Gastroesophageal sphincter (tissue), 4 donors: ENCODE measurements around the gene KRTAP5-8. TPM values are rescaled to one million over a fixed set of nuclear protein-coding genes. Genes with fewer than 3 reads are reported as not detected.

Experiments used
- ATAC-seq: fragments of 150-250 bp; one replicate; pipeline ENCODE4 v1.9.1; 2016; ENCODE audit warnings: mild to moderate bottlenecking, moderate library complexity
- H3K27ac ChIP-seq, 4 donors: fragments of 200-600 bp; sonication (generic) in 3 of 4; 1 replicate in 3 of 4; 2 replicates in 1 of 4; pipeline ENCODE4 v1.5.1; 2016 to 2019
- H3K27me3 ChIP-seq: fragments of 200-600 bp; sonication (generic); one replicate; pipeline ENCODE4 v1.5.1; 2019
- H3K36me3 ChIP-seq, 2 donors: fragments of 200-600 bp; sonication (generic); one replicate each; pipeline ENCODE4 v1.5.1; 2019; ENCODE audit warnings: control low read depth in 1 of 2
- H3K4me1 ChIP-seq, 3 donors: fragments of 200-600 bp; sonication (generic); 1 replicate in 2 of 3; 2 replicates in 1 of 3; pipeline ENCODE4 v1.5.1; 2016 to 2019; ENCODE audit warnings: control low read depth in 2 of 3
- H3K4me3 ChIP-seq, 2 donors: fragments of 200-600 bp; sonication (generic); one replicate each; pipeline ENCODE4 v1.5.1; 2019; ENCODE audit warnings: mild to moderate bottlenecking in 1 of 2, moderate library complexity in 1 of 2
- H3K9me3 ChIP-seq, 3 donors: fragments of 200-600 bp; sonication (generic); one replicate each; pipeline ENCODE4 v1.5.1; 2017 to 2019; ENCODE audit warnings: control low read depth in 2 of 3
- EP300 ChIP-seq: sonication (generic); formaldehyde crosslinking; IDR thresholded peaks from one replicate; pipeline ENCODE4 v1.6.1; 2017; ENCODE audit warnings: antibody characterized with exemption, mild to moderate bottlenecking
- POLR2A ChIP-seq, 2 donors: fragments of 450-650 bp; IDR thresholded peaks; one replicate each; pipeline ENCODE4 v1.6.1; 2017; ENCODE audit warnings: antibody characterized with exemption in 2 of 2, mild to moderate bottlenecking in 2 of 2, moderate library complexity in 1 of 2
- POLR2AphosphoS5 ChIP-seq: sonication (generic); formaldehyde crosslinking; IDR thresholded peaks from one replicate; pipeline ENCODE4 v1.6.1; 2017; ENCODE audit warnings: antibody characterized with exemption
- WGBS, 2 donors: methylation state at CpG; one replicate each; pipeline ENCODE4 v1.1.5; 2018; ENCODE audit warnings: low coverage in 1 of 2; 5-methylcytosine and 5-hydroxymethylcytosine counted together
- total RNA-seq, 4 donors: library from RNA; depleted of rRNA; stranded (reverse); fragments of >200 nt; gene quantifications; one replicate each; pipeline ENCODE4 v1.1.0, GENCODE V29; 2016
- TF ChIP-seq, protein P1 (sequence below), 4 experiments: fragments of 200-600 bp in 2 of 4; fragments of 450-650 bp in 2 of 4; sonication (generic) in 1 of 4; IDR thresholded peaks; one replicate each; pipeline ENCODE4 v1.5.1; 2017 to 2019; ENCODE audit warnings: antibody characterized with exemption in 4 of 4, mild to moderate bottlenecking in 2 of 4, moderate library complexity in 2 of 4

The KRTAP5-8 gene
- total RNA-seq, 4 donors from 2014 or later = 0.27 TPM; not detected in 3

GRCh38 chr11:71542879-71543777 lies 5.3 kb downstream of the KRTAP5-8 start:
- H3K36me3 ChIP-seq = no peaks in the 10 kb centered on the region
- peaks cover 35% of the 10 kb centered on the region for H3K27me3 ChIP-seq
- ATAC-seq = no peak
- TF ChIP-seq, protein P1, sequence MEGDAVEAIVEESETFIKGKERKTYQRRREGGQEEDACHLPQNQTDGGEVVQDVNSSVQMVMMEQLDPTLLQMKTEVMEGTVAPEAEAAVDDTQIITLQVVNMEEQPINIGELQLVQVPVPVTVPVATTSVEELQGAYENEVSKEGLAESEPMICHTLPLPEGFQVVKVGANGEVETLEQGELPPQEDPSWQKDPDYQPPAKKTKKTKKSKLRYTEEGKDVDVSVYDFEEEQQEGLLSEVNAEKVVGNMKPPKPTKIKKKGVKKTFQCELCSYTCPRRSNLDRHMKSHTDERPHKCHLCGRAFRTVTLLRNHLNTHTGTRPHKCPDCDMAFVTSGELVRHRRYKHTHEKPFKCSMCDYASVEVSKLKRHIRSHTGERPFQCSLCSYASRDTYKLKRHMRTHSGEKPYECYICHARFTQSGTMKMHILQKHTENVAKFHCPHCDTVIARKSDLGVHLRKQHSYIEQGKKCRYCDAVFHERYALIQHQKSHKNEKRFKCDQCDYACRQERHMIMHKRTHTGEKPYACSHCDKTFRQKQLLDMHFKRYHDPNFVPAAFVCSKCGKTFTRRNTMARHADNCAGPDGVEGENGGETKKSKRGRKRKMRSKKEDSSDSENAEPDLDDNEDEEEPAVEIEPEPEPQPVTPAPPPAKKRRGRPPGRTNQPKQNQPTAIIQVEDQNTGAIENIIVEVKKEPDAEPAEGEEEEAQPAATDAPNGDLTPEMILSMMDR (IDR thresholded peaks at IDR 0.05) = no peak
- TF ChIP-seq POLR2AphosphoS5 = no peak
- TF ChIP-seq EP300 = no peak
- no peak for TF ChIP-seq POLR2A (IDR thresholded peaks at IDR 0.05)
- WGBS, 2 donors = 59 to 74% methylated on average over 3 to 11 of the region's 15 CpGs
- H3K9me3 ChIP-seq = peaks cover 0 to 8% (median 0%) of the 10 kb centered on the region in 3 donors
- no peaks in the 10 kb centered on the region for H3K4me1 ChIP-seq
- no peak overlapping the region for H3K27ac ChIP-seq
- no peak overlapping the region for H3K4me3 ChIP-seq

DNA sequence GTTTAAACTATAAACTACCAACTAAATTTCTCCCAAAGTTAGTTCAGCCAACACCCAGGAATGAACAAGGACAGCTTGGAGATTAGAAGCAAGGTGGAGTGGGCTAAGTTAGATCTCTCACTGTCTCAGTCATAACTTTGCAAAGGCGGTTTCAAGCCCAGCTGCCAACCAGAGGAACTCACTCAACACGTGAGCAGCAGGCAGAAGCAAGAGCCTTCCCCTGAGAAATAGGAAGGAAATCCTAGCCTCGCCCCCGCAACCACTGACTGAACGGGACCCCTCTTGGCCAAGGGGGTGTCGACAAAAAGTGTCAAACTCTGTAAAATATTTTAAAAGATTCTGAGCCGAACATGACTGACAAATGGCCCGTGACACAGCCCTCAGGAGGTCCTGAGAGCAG lies 6.0 kb downstream of the KRTAP5-8 start:
- Histone ChIP-seq H3K4me1 (no peaks in the 10 kb centered on the region), H3K27me3 (peaks cover 42% of the 10 kb centered on the region), H3K9me3 (peaks cover 0 to 8% (median 0%) of the 10 kb centered on the region in 3 donors), H3K4me3 (no peak overlapping the region), H3K27ac (no peak overlapping the region), H3K36me3 (no peaks in the 10 kb centered on the region)
- no peak for TF ChIP-seq EP300
- no peak for TF ChIP-seq POLR2AphosphoS5
- no peak for TF ChIP-seq POLR2A (IDR thresholded peaks at IDR 0.05)
- TF ChIP-seq, protein P1 (IDR thresholded peaks at IDR 0.05) = no peak
- 51 to 80% methylated on average over 2 to 6 of the region's 8 CpGs for WGBS, 2 donors
- ATAC-seq = no peak

DNA sequence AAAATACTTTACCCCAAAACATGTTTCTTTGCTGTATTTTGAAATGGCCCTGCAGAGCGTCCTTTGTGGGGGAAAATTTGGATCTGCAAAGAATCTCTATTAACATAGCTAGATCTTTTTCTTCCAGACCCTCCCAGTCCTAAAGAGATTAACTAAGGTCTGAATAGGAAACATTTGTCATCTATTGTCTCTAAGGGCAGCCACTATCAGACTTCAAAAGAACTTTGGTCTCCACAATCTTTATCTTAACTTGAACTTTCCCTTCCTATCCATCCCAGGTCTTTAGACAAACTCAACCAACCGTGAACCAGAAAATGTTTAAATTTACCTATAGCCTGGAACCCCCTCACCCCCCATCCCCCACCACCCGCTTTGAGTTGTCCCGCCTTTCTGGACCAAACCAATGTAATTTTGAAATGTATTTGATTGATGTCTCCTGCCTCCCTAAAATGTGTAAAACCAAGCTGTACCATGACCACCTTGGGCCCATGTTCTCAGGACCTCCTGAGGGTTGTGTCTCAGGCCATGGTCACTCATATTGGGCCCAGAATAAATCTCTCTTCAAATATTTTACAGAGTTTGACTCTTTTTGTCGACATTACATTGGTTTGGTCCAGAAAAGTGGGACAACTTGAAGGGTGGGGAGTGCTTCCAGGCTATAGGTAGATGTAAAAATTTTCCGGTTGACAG lies 6.8 kb downstream of the KRTAP5-8 start:
- no peaks in the 10 kb centered on the region for H3K4me1 ChIP-seq
- 84% methylated on average over 5 to 6 of the region's 6 CpGs for WGBS, 2 donors
- peaks cover 0 to 8% (median 0%) of the 10 kb centered on the region in 3 donors for H3K9me3 ChIP-seq
- H3K4me3 ChIP-seq = no peak overlapping the region
- H3K36me3 ChIP-seq = no peaks in the 10 kb centered on the region
- H3K27ac ChIP-seq = no peak overlapping the region
- TF ChIP-seq POLR2AphosphoS5 (no peak), POLR2A (IDR thresholded peaks at IDR 0.05) (no peak), EP300 (no peak)
- TF ChIP-seq, protein P1 (IDR thresholded peaks at IDR 0.05) = no peak
- no peak for ATAC-seq
- H3K27me3 ChIP-seq = peaks cover 42% of the 10 kb centered on the region

DNA sequence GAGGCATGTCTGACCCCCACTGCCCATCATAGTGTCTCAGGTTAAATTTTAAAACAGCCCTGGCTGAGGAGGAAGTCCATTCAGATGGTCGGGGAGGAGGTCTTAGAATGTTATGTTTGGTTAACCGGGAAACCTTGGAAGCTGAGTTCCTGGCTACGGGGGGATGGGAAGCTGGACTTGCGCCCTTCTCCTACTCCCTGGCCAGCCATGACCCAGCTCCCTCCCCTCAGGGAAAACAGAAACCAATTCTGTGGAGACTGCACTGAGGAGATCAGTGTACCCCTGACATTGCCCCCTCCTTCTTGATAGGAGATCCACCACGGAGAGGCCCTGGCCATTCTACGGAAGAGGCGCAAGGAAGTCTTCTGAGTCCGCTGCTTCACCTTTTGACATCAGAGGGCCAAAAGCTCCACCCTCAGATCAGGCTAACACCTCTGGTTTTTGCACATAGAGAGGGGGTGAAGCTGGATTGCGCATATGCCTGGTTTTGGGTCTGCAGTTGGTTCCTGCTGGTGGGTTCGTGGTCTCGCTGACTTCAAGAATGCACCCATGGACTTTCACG lies 7.7 kb downstream of the KRTAP5-8 start:
- H3K36me3 ChIP-seq = no peaks in the 10 kb centered on the region
- H3K27ac ChIP-seq = no peak overlapping the region
- TF ChIP-seq POLR2AphosphoS5 (no peak), EP300 (no peak), POLR2A (IDR thresholded peaks at IDR 0.05) (no peak)
- TF ChIP-seq, protein P1 (IDR thresholded peaks at IDR 0.05) = no peak
- ATAC-seq = no peak
- peaks cover 0 to 8% (median 0%) of the 10 kb centered on the region in 3 donors for H3K9me3 ChIP-seq
- H3K27me3 ChIP-seq = peaks cover 42% of the 10 kb centered on the region
- H3K4me3 ChIP-seq = no peak overlapping the region
- 71 to 90% methylated on average over 1 to 7 of the region's 12 CpGs for WGBS, 2 donors
- H3K4me1 ChIP-seq = no peaks in the 10 kb centered on the region
